ENCODE results near the gene ACSL3. TPM values are rescaled to one million over a fixed set of nuclear protein-coding genes. Genes with fewer than 3 reads are reported as not detected.
"Not testable (repeated sequence)": the region's sequence is repeated elsewhere in the genome, so short reads cannot be mapped to it uniquely, and the experiment has no call there.

The ACSL3 gene
- total and polyA plus RNA-seq, 12 donors, result 12.7 to 67.2 (median 53.0) TPM

DNA sequence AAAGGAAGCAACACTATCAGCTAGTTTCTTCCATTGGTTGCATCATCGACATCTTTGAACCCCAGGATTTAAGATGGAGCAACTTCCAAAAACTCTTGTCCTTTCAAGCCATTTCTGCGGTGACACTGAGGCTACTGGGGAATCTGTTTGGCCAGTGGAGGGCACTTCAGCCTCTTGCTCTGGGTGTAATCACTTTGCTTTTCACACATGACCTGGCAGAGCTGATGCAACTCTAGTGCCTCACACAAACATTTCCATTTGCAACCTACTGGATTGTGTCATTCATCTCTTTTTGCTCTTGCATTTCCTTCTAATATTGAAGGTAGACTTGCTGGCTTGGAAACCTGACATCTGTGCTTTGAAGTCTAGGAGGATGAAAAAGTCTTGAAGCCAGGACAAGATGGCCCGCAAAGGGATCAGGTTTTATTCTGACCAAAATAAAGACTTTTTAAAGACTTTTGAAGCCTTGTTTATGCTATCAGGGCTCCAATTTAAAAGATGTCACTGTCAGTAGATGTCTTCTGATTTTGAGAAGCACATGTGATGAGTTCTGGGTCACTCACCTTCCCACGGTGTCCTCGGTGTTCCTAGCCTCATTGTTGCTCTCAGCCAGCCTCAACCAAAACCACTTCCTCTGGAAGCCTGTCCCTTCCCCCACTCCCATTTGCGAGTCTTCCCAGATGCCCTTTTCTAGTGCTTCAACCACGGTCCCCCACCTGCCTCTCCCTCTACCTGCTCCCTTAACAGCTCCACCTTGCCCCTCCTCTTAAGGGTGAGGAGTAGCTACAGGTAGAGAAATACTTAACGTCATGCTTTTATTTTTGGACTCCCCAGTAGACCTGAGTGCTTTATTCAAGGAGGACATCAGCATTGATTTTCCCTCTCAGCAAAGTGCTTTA lies 121.4 kb downstream of the ACSL3 start:
- Histone ChIP-seq H3K27ac (no peak overlapping the region), H3K4me1 (peaks cover 0 to 9% (median 0%) of the 10 kb centered on the region in 9 donors), H3K36me3 (no peaks in the 10 kb centered on the region), H3K9me3 (peaks cover 0 to 8% (median 0%) of the 10 kb centered on the region in 11 donors), H3K4me3 (no peak overlapping the region), H3K27me3 (no peaks in the 10 kb centered on the region)
- 69 to 70% methylated on average over 8 of the region's 8 CpGs for WGBS, 2 donors
- TF ChIP-seq, protein P1, sequence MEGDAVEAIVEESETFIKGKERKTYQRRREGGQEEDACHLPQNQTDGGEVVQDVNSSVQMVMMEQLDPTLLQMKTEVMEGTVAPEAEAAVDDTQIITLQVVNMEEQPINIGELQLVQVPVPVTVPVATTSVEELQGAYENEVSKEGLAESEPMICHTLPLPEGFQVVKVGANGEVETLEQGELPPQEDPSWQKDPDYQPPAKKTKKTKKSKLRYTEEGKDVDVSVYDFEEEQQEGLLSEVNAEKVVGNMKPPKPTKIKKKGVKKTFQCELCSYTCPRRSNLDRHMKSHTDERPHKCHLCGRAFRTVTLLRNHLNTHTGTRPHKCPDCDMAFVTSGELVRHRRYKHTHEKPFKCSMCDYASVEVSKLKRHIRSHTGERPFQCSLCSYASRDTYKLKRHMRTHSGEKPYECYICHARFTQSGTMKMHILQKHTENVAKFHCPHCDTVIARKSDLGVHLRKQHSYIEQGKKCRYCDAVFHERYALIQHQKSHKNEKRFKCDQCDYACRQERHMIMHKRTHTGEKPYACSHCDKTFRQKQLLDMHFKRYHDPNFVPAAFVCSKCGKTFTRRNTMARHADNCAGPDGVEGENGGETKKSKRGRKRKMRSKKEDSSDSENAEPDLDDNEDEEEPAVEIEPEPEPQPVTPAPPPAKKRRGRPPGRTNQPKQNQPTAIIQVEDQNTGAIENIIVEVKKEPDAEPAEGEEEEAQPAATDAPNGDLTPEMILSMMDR (IDR thresholded peaks at IDR 0.05), result peak; percentile 7 to 73 (median 49)
- DNase-seq (peak in 1 of 2 donors; percentile 47), ATAC-seq (peak in 7 of 8 donors; percentile 87 to 98 (median 90))
- intact Hi-C loops (cut with DNase I), result loop anchor here in 3 of 10 donors (5.0 to 10.0 kb wide), 2 partner anchors 120 to 123 kb away; no protein-coding TSS in a partner anchor

DNA sequence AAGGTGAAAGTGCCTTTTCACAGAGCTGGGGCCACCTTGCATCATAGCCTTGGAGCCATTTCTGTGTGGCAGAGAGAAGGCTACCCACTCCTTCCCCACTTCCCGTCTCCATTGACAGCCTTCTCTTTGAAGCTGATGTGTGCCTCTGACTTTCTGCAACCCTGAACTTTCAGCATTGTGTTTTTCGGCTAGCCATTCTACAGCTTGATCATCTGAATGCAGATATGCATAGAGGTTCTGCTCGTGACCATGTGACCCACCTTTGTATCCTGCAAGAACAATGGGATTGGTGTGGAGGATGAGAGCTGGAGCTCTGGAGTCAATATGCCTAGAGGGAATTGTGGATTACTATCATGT lies 122.1 kb downstream of the ACSL3 start:
- intact Hi-C loops (cut with DNase I), result loop anchor here in 3 of 10 donors (5.0 to 10.0 kb wide), 2 partner anchors 119 to 122 kb away; no protein-coding TSS in a partner anchor
- peaks cover 0 to 8% (median 0%) of the 10 kb centered on the region in 11 donors for H3K9me3 ChIP-seq
- no peaks in the 10 kb centered on the region for H3K36me3 ChIP-seq
- H3K27me3 ChIP-seq, result no peaks in the 10 kb centered on the region
- H3K4me3 ChIP-seq, result no peak overlapping the region
- TF ChIP-seq, protein P1 (IDR thresholded peaks at IDR 0.05), result no peak
- 85 to 86% methylated on average over 3 of the region's 3 CpGs for WGBS, 2 donors
- ATAC-seq (no peak), DNase-seq (no peak)
- no peak overlapping the region for H3K27ac ChIP-seq
- H3K4me1 ChIP-seq, result peaks cover 0 to 9% (median 0%) of the 10 kb centered on the region in 9 donors

DNA sequence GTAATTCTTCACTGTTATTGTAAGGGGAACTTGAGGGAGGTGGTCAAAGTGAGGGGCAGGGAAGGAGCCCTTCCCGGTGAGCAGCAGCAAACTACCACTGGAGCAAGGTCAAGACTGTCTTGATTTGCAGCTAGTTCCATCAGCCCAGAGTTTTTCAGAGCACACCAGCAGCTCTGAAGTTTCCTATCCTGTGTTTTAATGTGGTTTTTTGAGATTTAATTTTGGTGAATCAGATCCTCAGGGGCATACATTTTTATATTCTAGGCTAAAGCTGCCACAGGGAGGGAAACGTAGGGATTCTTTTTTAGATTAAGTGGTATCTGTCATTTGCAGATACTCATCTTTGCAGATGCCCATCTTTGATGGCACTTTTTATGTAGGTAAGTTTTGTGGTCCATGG lies 124.1 kb downstream of the ACSL3 start:
- intact Hi-C loops (cut with DNase I), result loop anchor here in 3 of 10 donors (5.0 to 10.0 kb wide), 2 partner anchors 117 to 120 kb away; no protein-coding TSS in a partner anchor
- WGBS, 2 donors, result 88 to 94% methylated on average over 2 of the region's 2 CpGs
- Histone ChIP-seq H3K4me3 (no peak overlapping the region), H3K9me3 (peaks cover 0 to 8% (median 0%) of the 10 kb centered on the region in 11 donors), H3K27ac (no peak overlapping the region), H3K36me3 (no peaks in the 10 kb centered on the region), H3K4me1 (peaks cover 0 to 9% (median 0%) of the 10 kb centered on the region in 9 donors), H3K27me3 (no peaks in the 10 kb centered on the region)
- ATAC-seq (no peak), DNase-seq (no peak)
- TF ChIP-seq, protein P1 (IDR thresholded peaks at IDR 0.05), result no peak

DNA sequence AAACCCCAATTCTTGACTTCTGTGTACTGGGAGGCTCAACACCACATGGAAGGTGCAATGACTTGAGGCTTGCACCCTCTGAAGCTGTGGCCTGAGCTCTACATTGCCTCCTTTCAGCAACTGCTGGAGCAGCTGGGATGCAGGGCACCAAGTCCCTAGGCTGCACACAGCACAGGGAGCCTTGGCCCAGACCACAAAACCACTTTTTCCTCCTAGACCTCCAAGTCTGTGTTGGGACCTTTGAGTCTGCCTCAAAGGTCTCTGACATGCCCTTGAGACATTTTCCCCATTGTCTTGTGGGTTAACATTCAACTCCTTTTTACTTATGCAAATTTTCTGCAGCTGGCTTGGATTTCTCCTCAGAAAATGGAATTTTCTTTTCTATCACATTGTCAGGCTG lies 128.6 kb downstream of the ACSL3 start:
- H3K9me3 ChIP-seq, result peaks cover 0 to 8% (median 0%) of the 10 kb centered on the region in 11 donors
- no peak for ATAC-seq
- DNase-seq, result no peak
- H3K4me3 ChIP-seq, result no peak overlapping the region
- no peaks in the 10 kb centered on the region for H3K27me3 ChIP-seq
- intact Hi-C loops (cut with DNase I), result loop anchor here in 1 of 10 donors (10.0 kb wide), 1 partner anchor 115 kb away; no protein-coding TSS in a partner anchor
- TF ChIP-seq, protein P1 (IDR thresholded peaks at IDR 0.05), result no peak
- peaks cover 0 to 20% (median 7%) of the 10 kb centered on the region in 9 donors for H3K4me1 ChIP-seq
- no peaks in the 10 kb centered on the region for H3K36me3 ChIP-seq
- no peak overlapping the region for H3K27ac ChIP-seq

DNA sequence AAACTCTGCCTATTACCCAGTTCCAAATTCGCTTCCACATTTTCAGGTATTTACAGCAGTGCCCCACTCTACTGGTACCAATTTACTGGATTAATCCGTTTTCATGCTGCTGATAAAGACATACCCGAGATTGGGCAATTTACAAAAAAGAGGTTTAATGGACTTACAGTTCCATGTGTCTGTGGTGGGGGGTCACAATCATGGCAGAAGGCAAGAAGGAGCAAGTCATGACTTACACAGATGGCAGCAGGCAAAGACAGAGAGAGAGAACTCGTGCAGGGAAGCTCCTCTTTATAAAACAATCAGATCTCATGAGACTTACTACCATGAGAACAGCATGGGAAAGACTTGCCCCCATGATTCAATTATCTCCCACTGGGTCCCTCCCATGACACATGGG lies 129.4 kb downstream of the ACSL3 start:
- 79 to 82% methylated on average over 4 of the region's 4 CpGs for WGBS, 2 donors
- H3K4me3 ChIP-seq, H3K36me3 ChIP-seq, H3K27me3 ChIP-seq, ATAC-seq, DNase-seq, H3K27ac ChIP-seq, H3K9me3 ChIP-seq: not testable (repeated sequence)
- peaks cover 0 to 28% (median 14%) of the 10 kb centered on the region in 9 donors for H3K4me1 ChIP-seq
- intact Hi-C loops (cut with DNase I), result loop anchor here in 3 of 10 donors (5.0 to 10.0 kb wide), 2 partner anchors 62 to 105 kb away; partner anchors contain the start of gene KCNE4 (in 2 of the 3)

Measured in heart right ventricle (tissue), 16 donors.